Osteocyte (in vitro differentiated cells): ENCODE data around the gene PDZD2. TPM values are rescaled to one million over a fixed set of nuclear protein-coding genes. Genes with fewer than 3 reads are reported as not detected.

Experiments used
- DNase-seq: peaks from one replicate; pipeline ENCODE4 v3.0.0; 2021; ENCODE audit warnings: mixed read lengths; ENCODE audit not compliant: unreplicated experiment; ENCODE audit errors: extremely low spot score
- H3K27ac Mint-ChIP-seq: one replicate; pipeline ENCODE4 v1.8.0; 2021; ENCODE audit warnings: mild to moderate bottlenecking, mixed read lengths; ENCODE audit not compliant: unreplicated experiment
- H3K27me3 Mint-ChIP-seq: one replicate; pipeline ENCODE4 v1.8.0; 2021; ENCODE audit warnings: mixed read lengths; ENCODE audit not compliant: unreplicated experiment
- H3K36me3 Mint-ChIP-seq: one replicate; pipeline ENCODE4 v1.8.0; 2021; ENCODE audit warnings: mixed read lengths; ENCODE audit not compliant: unreplicated experiment
- H3K4me1 Mint-ChIP-seq: one replicate; pipeline ENCODE4 v1.8.0; 2021; ENCODE audit warnings: mixed read lengths; ENCODE audit not compliant: unreplicated experiment
- H3K4me3 Mint-ChIP-seq: one replicate; pipeline ENCODE4 v1.8.0; 2021; ENCODE audit warnings: mild to moderate bottlenecking, moderate library complexity, mixed read lengths; ENCODE audit not compliant: unreplicated experiment
- H3K9me3 Mint-ChIP-seq: one replicate; pipeline ENCODE4 v1.8.0; 2021; ENCODE audit warnings: mixed read lengths; ENCODE audit not compliant: unreplicated experiment
- CTCF ChIP-seq: fragments of 200-600 bp; sonication (generic); IDR thresholded peaks from 2 replicates; pipeline ENCODE4 v1.5.0; 2021; ENCODE audit warnings: antibody characterized with exemption, mild to moderate bottlenecking, moderate library complexity
- total RNA-seq: library from RNA; stranded (reverse); gene quantifications from 2 replicates; pipeline ENCODE4 v1.2.1, GENCODE V29; 2021

PDZD2 gene
- total RNA-seq, 1 donor from 2014 or later: 2.3 TPM

- no peaks in the 10 kb centered on the region for H3K36me3 Mint-ChIP-seq
- no peak for DNase-seq
- H3K9me3 Mint-ChIP-seq: no peaks in the 10 kb centered on the region
- H3K27me3 Mint-ChIP-seq: peaks cover 38% of the 10 kb centered on the region
- H3K4me3 Mint-ChIP-seq: no peak overlapping the region
- TF ChIP-seq CTCF: peak; percentile 9
- H3K4me1 Mint-ChIP-seq: no peaks in the 10 kb centered on the region
- no peak overlapping the region for H3K27ac Mint-ChIP-seq
Observed at GRCh38 chr5:31664566-31664965, 25.6 kb downstream of the PDZD2 start.

- Mint-ChIP-seq H3K4me3 (no peak overlapping the region), H3K36me3 (no peaks in the 10 kb centered on the region)
- no peak for DNase-seq
Observed at GRCh38 chr5:31671339-31671741, 32.4 kb downstream of the PDZD2 start.

GRCh38 chr5:31674371-31674951 is 35.5 kb downstream of the PDZD2 start:
- no peaks in the 10 kb centered on the region for H3K9me3 Mint-ChIP-seq
- no peak for DNase-seq
- H3K4me3 Mint-ChIP-seq: no peak overlapping the region
- no peak overlapping the region for H3K27ac Mint-ChIP-seq
- peaks cover 10% of the 10 kb centered on the region for H3K27me3 Mint-ChIP-seq
- no peaks in the 10 kb centered on the region for H3K36me3 Mint-ChIP-seq
- no peaks in the 10 kb centered on the region for H3K4me1 Mint-ChIP-seq
- TF ChIP-seq CTCF: no peak

More at GRCh38 chr5:31671339-31671741, 32.4 kb downstream of the PDZD2 start:
- peaks cover 15% of the 10 kb centered on the region for H3K27me3 Mint-ChIP-seq
- no peak for TF ChIP-seq CTCF
- no peaks in the 10 kb centered on the region for H3K4me1 Mint-ChIP-seq
- H3K27ac Mint-ChIP-seq: no peak overlapping the region
- no peaks in the 10 kb centered on the region for H3K9me3 Mint-ChIP-seq

GRCh38 chr5:31675472-31675871 is 36.5 kb downstream of the PDZD2 start:
- Mint-ChIP-seq H3K4me3 (no peak overlapping the region), H3K9me3 (no peaks in the 10 kb centered on the region), H3K36me3 (no peaks in the 10 kb centered on the region), H3K27ac (no peak overlapping the region), H3K27me3 (peaks cover 12% of the 10 kb centered on the region), H3K4me1 (no peaks in the 10 kb centered on the region)
- DNase-seq: no peak
- TF ChIP-seq CTCF: no peak

GRCh38 chr5:31678180-31678579 is 39.2 kb downstream of the PDZD2 start:
- Mint-ChIP-seq H3K4me3 (no peak overlapping the region), H3K4me1 (no peaks in the 10 kb centered on the region), H3K9me3 (no peaks in the 10 kb centered on the region), H3K27me3 (peaks cover 23% of the 10 kb centered on the region), H3K27ac (no peak overlapping the region), H3K36me3 (no peaks in the 10 kb centered on the region)
- no peak for DNase-seq
- TF ChIP-seq CTCF: no peak
